SJSA1 (cell line): ENCODE measurements around the gene CRISPLD2. TPM values are rescaled to one million over a fixed set of nuclear protein-coding genes. Genes with fewer than 3 reads are reported as not detected.

Source experiments
- DNase-seq, 2 experiments: peaks; one replicate each; pipeline ENCODE4 v3.0.0-alpha.2; 2015 to 2020; ENCODE audit warnings: low spot score in 2 of 2, low read depth in 1 of 2
- H3K27ac ChIP-seq: fragments of 250-450 bp; sonication (Bioruptor Pico); 2 replicates; pipeline ENCODE4 v1.5.1; 2020; ENCODE audit warnings: mild to moderate bottlenecking, moderate library complexity
- H3K27me3 ChIP-seq: fragments of 250-450 bp; sonication (Bioruptor Pico); replicated peaks from 2 replicates; pipeline ENCODE4 v1.5.1; 2020; ENCODE audit warnings: mild to moderate bottlenecking, moderate library complexity
- H3K36me3 ChIP-seq: fragments of 250-450 bp; sonication (Bioruptor Pico); 2 replicates; pipeline ENCODE4 v1.5.1; 2020; ENCODE audit warnings: mild to moderate bottlenecking
- H3K4me1 ChIP-seq: fragments of 250-450 bp; sonication (Bioruptor Pico); replicated peaks from 2 replicates; pipeline ENCODE4 v1.6.1; 2021; ENCODE audit warnings: mild to moderate bottlenecking
- H3K4me3 ChIP-seq: fragments of 250-450 bp; sonication (Bioruptor Pico); 2 replicates; pipeline ENCODE4 v1.5.1; 2020; ENCODE audit warnings: mild to moderate bottlenecking
- H3K9me3 ChIP-seq: fragments of 250-450 bp; sonication (Bioruptor Pico); replicated peaks from 2 replicates; pipeline ENCODE4 v1.5.1; 2020; ENCODE audit warnings: mild to moderate bottlenecking
- total RNA-seq: library from RNA; depleted of rRNA; stranded (reverse); fragments of >200 nt; shearing (Covaris generic); gene quantifications from 2 replicates; pipeline ENCODE4 v1.2.3, GENCODE V29; 2014; rRNA removed

Gene CRISPLD2
- total RNA-seq, 1 experiment from 2014 or later, result 6.4 TPM

- DNase-seq, result no peak
- Histone ChIP-seq H3K4me3 (no peak overlapping the region), H3K27ac (no peak overlapping the region)
These were observed 130.1 kb downstream of the CRISPLD2 start for GRCh38 chr16:84949772-84950436.

GRCh38 chr16:84950906-84951305 is 131.1 kb downstream of the CRISPLD2 start:
- DNase-seq, result no peak
- Histone ChIP-seq H3K9me3 (no peaks in the 10 kb centered on the region), H3K4me1 (no peaks in the 10 kb centered on the region), H3K27me3 (no peaks in the 10 kb centered on the region), H3K36me3 (no peaks in the 10 kb centered on the region), H3K27ac (no peak overlapping the region), H3K4me3 (no peak overlapping the region)

More at GRCh38 chr16:84949772-84950436, 130.1 kb downstream of the CRISPLD2 start:
- no peaks in the 10 kb centered on the region for H3K36me3 ChIP-seq
- no peaks in the 10 kb centered on the region for H3K9me3 ChIP-seq
- H3K4me1 ChIP-seq, result no peaks in the 10 kb centered on the region
- H3K27me3 ChIP-seq, result no peaks in the 10 kb centered on the region

GRCh38 chr16:84952335-84953189 is 132.8 kb downstream of the CRISPLD2 start:
- no peaks in the 10 kb centered on the region for H3K36me3 ChIP-seq
- no peaks in the 10 kb centered on the region for H3K27me3 ChIP-seq
- no peaks in the 10 kb centered on the region for H3K4me1 ChIP-seq
- no peak overlapping the region for H3K4me3 ChIP-seq
- peak; percentile 64 to 80 for DNase-seq
- no peak overlapping the region for H3K27ac ChIP-seq
- no peaks in the 10 kb centered on the region for H3K9me3 ChIP-seq

- no peak overlapping the region for H3K27ac ChIP-seq
- no peaks in the 10 kb centered on the region for H3K9me3 ChIP-seq
- DNase-seq, result no peak
These were observed 133.5 kb downstream of the CRISPLD2 start for GRCh38 chr16:84953190-84953746.

GRCh38 chr16:84955427-84955826 is 135.6 kb downstream of the CRISPLD2 start:
- Histone ChIP-seq H3K27me3 (no peaks in the 10 kb centered on the region), H3K36me3 (no peaks in the 10 kb centered on the region), H3K4me3 (no peak overlapping the region)

More at GRCh38 chr16:84953190-84953746, 133.5 kb downstream of the CRISPLD2 start:
- H3K27me3 ChIP-seq, result no peaks in the 10 kb centered on the region
- H3K4me1 ChIP-seq, result no peaks in the 10 kb centered on the region
- H3K36me3 ChIP-seq, result no peaks in the 10 kb centered on the region
- H3K4me3 ChIP-seq, result no peak overlapping the region

GRCh38 chr16:84957192-84957591 is 137.4 kb downstream of the CRISPLD2 start:
- H3K9me3 ChIP-seq, result no peaks in the 10 kb centered on the region
- no peak for DNase-seq
- H3K4me1 ChIP-seq, result peaks cover 7% of the 10 kb centered on the region; the same call in 1 of the 2 replicates
- H3K27me3 ChIP-seq, result no peaks in the 10 kb centered on the region
- no peak overlapping the region for H3K4me3 ChIP-seq
- H3K36me3 ChIP-seq, result no peaks in the 10 kb centered on the region
- H3K27ac ChIP-seq, result no peak overlapping the region

More at GRCh38 chr16:84955427-84955826, 135.6 kb downstream of the CRISPLD2 start:
- DNase-seq, result no peak
- Histone ChIP-seq H3K27ac (no peak overlapping the region), H3K4me1 (no peaks in the 10 kb centered on the region), H3K9me3 (no peaks in the 10 kb centered on the region)

GRCh38 chr16:84957792-84958191 is 138.0 kb downstream of the CRISPLD2 start:
- Histone ChIP-seq H3K27ac (no peak overlapping the region), H3K4me3 (no peak overlapping the region), H3K27me3 (no peaks in the 10 kb centered on the region), H3K9me3 (no peaks in the 10 kb centered on the region), H3K36me3 (no peaks in the 10 kb centered on the region), H3K4me1 (peaks cover 7% of the 10 kb centered on the region; the same call in 1 of the 2 replicates)
- no peak for DNase-seq

Other genes with a start within 250 kb of the CRISPLD2 start
- 455 and 520 TPM in 2 replicates for gene COTL1, start 201.9 kb upstream of the CRISPLD2 start, total RNA-seq
- gene KLHL36, start 171.5 kb upstream of the CRISPLD2 start, total RNA-seq, result 33.3 and 45.8 TPM in 2 replicates
- 53.3 and 59.7 TPM in 2 replicates for gene USP10, start 120.0 kb upstream of the CRISPLD2 start, total RNA-seq
- 72.6 and 73.1 TPM in 2 replicates for gene ZDHHC7, start 191.6 kb downstream of the CRISPLD2 start, total RNA-seq
- gene KIAA0513, start 207.8 kb downstream of the CRISPLD2 start, total RNA-seq, result 3.9 and 10.4 TPM in 2 replicates